Embryonic facial prominence (tissue), 1 donor: ENCODE measurements around the gene TBL1Y.
"Not testable (repeated sequence)": the region's sequence is repeated elsewhere in the genome, so short reads cannot be mapped to it uniquely, and the experiment has no call there.

Experiments
- DNase-seq: peaks from one replicate; pipeline ENCODE4 v3.0.0-alpha.2; 2016; ENCODE audit errors: extremely low spot score

Gene TBL1Y

GRCh38 chrY:6910372-6911252 is at the start of gene TBL1Y:
TSS of gene TBL1Y (plus strand) at chrY:6910697. CDS start at chrY:7025085, 114,388 bp downstream.
- no peak for DNase-seq

DNA sequence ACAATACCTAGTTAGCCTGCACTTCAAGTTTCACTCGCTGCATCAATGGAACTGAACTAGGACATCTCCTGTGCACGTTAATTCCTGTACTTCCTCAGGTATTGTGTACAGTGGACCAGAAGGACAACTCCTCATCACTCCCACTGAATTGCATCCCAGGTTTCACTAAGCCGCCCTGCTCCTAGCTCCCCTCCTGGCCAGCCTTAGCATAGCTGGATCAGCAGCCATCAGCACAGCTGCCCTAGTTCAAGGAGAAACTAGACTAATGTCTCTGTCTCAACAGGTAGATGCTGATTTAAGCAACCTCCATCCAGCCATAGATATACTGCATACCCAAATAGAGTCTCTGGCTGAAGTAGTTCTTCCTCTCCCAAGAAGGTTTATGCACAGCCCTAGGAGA is 16.0 kb upstream of the TBL1Y start:
- DNase-seq = no peak

DNA sequence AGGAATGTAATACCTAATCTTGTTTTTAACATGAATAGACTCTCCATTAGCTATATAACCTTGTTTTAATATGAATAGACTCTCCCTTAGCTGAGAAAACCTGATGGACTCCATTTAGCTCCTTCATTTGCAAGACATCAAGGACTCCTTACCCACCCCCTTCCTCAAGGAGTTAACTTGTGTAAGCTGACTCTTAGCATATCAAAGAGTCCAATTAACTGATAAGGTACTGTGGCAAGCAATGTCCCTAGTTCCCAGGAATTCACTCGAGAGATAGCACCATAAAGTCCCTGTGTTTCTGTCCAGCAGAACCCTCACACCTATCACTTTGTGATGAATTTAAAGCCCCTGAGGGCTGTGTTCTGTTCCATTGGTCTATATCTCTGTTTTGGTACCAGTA is 15.3 kb upstream of the TBL1Y start:
- DNase-seq = no peak

DNA sequence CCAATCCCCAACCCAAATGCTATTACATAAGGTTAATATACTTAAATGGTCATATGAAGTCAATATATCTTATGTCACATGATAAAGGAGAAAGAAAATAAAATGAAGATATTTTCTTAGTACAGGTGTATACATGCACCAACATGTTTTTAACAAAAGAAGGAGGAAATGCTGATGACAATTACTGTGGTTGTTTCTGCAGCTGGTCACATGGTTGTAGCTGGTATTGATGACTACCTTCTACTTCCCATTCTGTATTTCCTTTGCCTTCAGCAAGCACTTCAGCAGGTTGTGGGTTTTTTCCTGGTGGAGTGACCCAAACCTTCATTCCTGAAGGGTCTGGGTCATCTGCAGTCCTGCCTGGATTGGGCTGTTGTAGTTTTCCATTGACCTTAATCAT is 8.4 kb upstream of the TBL1Y start:
- DNase-seq = not testable (repeated sequence)

DNA sequence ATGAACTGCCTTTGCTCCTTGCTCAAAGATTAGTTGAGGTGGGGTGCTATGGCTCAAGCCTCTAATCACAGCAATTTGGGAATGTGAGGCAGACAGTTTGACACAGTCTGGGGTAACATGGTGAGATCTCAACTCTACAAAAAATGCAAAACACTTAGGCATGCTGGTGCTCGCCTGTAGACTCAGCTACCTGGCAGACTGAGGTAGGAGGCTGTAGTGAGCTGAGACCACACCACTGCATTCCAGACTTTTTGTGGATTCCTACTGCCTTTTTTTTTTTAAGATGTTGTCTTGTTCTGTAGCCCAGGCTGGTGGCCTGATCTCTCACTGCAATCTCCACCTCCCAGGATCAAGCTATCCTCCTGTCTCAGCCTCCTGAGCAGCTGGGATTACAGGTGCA is 2.9 kb upstream of the TBL1Y start:
- no peak for DNase-seq

- DNase-seq = not testable (repeated sequence)
These were observed 2.5 kb upstream of the TBL1Y start for GRCh38 chrY:6908021-6908420.

- no peak for DNase-seq
These were observed 1.4 kb upstream of the TBL1Y start for GRCh38 chrY:6909118-6909521.

- DNase-seq = no peak
These were observed 641 bp upstream of the TBL1Y start for GRCh38 chrY:6909856-6910255.

GRCh38 chrY:6911253-6911881 is 870 bp downstream of the TBL1Y start, which contains the start of gene AMELY:
TSS of gene AMELY (minus strand) at chrY:6911752. CDS start at chrY:6872608, 39,144 bp downstream.
- no peak for DNase-seq

- no peak for DNase-seq
These were observed 2.9 kb downstream of the TBL1Y start for GRCh38 chrY:6913362-6913761.

- DNase-seq = no peak
These were observed 10.6 kb downstream of the TBL1Y start for GRCh38 chrY:6921061-6921460.

- no peak for DNase-seq
These were observed 17.8 kb downstream of the TBL1Y start for GRCh38 chrY:6928265-6928664.

DNA sequence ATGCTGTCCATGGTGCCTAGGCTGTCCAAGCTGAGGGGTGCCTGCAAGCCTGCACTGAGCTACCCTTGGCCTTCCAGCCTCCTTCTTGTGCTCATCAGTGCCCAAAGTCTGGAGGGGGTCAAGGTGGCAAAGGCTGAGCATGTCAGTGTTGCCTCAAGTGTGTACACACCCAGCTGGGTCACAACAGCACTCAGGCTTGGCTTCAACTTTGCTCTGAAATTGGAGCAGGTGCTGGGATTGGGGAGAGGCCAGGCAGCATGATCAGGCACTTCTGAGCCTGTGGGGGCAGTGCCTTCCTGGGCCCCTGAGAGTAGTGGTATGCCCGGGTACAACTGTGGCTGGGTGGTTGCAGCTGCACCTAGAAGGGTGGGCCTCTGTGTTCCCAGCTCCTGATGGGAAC is 18.7 kb downstream of the TBL1Y start:
- no peak for DNase-seq

- DNase-seq = no peak
These were observed 21.4 kb downstream of the TBL1Y start for GRCh38 chrY:6931779-6932396.

DNA sequence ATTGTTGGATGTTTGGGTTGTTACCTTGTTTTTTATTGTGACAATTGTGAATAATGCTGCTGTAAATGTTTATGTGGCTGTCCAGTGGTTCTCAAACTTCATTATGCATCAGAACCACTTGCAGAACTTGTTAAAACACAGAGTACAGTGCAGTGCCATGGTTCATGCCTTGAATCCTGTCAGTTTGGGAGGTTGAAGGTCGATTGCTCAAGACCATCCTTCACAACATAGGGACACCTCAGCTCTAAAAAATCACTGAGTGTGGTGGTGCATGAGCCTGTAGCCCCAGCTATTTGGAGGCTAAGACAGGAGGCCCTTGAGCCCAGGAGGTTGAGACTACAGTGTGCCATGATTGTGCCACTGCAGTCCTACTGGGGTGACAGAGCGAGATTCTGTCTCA is 25.0 kb downstream of the TBL1Y start:
- no peak for DNase-seq

GRCh38 chrY:6947695-6948094 is 37.2 kb downstream of the TBL1Y start:
- no peak for DNase-seq

GRCh38 chrY:6948378-6948777 is 37.9 kb downstream of the TBL1Y start:
- DNase-seq = no peak

DNA sequence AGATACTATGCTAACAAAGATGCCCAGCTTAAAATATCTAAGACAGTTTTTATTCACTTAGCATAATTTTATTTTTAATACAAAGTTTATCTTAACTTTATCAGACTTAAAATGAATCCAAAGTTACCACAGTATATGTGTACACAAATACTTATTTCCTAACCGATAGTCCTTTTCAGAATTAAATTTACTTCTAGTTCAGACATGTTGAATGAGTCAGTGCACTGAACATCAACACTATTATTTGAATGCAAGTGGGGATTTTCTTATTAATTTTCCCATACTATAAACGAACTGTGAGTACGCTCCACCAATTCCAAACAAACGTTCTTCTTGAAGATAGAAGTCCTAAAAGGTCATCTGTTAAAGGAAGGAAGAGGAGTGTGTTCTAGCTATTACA is 39.5 kb downstream of the TBL1Y start:
- DNase-seq = no peak

DNA sequence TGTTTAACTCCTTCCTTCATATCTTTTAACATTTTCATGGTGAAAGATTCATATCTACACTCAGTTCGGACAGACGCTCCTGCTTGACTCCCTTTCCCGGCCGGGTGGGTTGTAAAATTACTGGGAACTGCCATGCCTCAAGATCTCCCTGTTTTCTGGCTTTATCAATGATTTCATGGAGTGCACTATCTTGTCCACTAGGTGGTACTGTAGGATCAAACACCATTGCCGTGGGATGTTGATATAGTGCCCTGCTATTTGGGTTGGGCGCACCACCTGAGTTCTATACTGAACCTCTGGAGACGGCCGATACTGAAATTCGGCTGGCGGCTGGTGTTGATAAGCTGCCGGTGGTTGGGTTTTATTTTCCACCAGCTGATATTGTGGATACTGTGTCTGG is 54.2 kb downstream of the TBL1Y start:
- peak; percentile 6 for DNase-seq

GRCh38 chrY:6966521-6966920 is 56.0 kb downstream of the TBL1Y start:
- DNase-seq = no peak

DNA sequence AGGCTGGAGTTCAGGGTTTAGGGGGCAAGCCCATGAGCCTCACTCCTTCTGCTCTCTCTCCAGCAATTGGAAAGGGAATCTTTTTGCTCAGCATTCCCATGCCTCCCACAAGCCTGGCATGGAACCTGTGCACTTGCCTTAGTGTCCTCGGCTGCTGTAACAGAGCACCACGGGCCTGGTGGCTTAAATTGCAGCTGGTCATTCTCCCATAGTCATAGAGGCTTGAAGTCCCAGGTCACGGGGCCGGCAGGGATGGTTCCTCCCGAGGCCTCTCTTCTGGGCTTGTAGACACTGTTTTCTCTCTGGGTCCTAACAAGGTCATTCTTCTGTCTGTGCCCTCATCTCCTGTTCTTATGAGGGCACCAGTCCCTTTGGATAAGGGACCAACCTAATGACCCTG is 57.2 kb downstream of the TBL1Y start:
- no peak for DNase-seq

GRCh38 chrY:6968191-6968590 is 57.7 kb downstream of the TBL1Y start:
- DNase-seq = no peak
